ACHN (cell line): ENCODE results near the gene SMARCC2.
"Not testable (repeated sequence)": the region's sequence is repeated elsewhere in the genome, so short reads cannot be mapped to it uniquely, and the experiment has no call there.

Experiments used
- DNase-seq: peaks from one replicate; pipeline ENCODE4 v3.0.0-alpha.2; 2015
- in situ Hi-C: cut with HindIII; loops from 2 replicates; pipeline ENCODE4 v1.10.0; 2017; ENCODE audit warnings: low sequenced_read_pairs, low pct_ligation_motif_present, low pct_unique_long_range_greater_than_20kb

The SMARCC2 gene

GRCh38 chr12:56156464-56157200, 32.7 kb downstream of the SMARCC2 start:
- DNase-seq: peak; percentile 72
- in situ Hi-C loops: not testable (repeated sequence)

GRCh38 chr12:56155256-56155845, 33.9 kb downstream of the SMARCC2 start:
- no peak for DNase-seq
- in situ Hi-C loops: no loop called here

GRCh38 chr12:56154818-56155217, 34.5 kb downstream of the SMARCC2 start:
- no peak for DNase-seq
- in situ Hi-C loops: no loop called here

DNA sequence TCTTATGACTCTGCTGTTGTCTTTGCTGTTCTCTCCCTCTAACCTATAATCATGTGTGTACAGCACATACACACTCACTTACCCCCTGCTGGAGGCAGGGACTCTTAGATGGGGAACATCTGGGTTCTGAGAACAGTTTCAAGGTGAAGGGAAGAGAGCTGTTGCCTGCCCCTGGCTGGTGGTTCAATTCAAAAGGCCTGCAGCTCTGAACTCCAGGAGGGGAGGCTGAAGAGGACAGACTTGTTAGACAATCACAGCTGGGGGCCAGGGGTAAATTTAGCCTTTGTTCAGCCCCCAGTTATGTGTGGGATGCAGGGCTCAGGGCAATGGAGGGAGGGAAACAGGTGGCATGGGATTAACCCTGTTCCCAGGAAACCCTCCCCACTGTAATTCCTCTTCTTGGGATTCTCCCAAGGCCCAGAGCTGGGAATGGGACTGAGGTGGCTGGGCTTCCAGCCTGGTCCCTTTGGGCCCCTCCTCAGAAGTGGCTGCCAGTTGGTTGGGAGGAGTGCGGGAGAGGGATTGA, 35.0 kb downstream of the SMARCC2 start:
- in situ Hi-C loops: no loop called here
- DNase-seq: no peak

DNA sequence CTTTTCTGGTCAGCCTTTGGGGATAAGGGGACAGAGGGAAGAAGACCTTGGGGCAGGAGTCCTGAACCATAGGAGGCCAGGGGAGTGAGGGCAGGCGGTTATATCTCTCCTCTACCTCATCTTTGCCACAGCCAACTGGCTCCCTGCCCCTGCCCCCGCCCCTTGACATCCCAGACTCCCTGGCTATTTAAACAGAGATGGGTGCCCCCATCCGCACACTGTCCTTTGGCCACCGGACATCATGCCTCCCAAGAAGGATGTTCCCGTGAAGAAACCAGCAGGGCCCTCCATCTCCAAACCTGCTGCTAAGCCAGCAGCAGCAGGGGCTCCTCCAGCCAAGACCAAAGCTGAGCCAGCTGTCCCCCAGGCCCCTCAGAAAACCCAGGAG, 35.6 kb downstream of the SMARCC2 start:
- no peak for DNase-seq
- in situ Hi-C loops: no loop called here

DNA sequence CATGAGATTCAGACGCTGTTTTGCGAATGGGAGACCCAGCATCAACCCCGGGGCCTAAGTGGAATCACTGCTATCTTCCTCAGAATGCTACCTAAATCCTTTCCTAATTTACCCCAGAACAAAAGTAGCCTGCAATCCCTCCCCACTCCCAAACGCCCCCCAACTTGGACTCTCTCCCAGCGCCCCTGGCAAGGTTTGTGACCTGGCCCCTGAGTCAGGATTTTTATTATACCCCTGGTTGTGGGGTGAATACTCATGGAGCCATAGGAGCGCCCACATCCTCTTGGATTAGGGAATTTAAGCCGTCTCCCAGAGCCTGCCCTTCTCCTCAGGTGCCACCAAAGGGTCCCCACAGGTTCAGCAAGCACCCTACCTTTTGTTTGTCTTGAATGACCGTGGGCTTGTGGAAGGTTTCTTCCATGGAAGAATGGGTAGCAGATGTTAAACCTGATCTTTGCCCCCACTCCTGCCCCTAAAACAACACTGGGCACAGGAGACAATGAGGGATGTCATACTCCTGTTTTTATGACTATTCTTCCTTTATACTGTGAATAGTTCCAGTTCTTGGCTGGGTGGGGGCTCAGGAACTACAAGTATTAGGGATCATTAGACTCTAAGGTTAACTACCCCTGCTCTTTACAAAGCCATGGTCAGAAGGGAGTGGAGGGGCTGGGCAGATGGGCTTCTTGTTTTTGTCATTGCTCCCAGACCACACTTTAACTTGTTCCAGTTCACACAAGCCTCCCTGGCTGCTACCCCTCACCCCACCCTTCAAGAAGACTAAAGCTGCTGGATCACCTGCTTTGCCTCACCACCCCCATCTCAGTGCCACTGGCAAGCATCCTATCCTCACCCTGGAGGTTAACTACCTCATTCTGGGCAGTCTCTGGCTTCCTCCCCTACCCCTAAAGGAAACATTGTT, 36.3 kb downstream of the SMARCC2 start:
- in situ Hi-C loops: no loop called here
- no peak for DNase-seq

GRCh38 chr12:56152132-56152755, 37.0 kb downstream of the SMARCC2 start, which contains the start of gene MYL6B:
Gene MYL6B, plus strand, starts transcription at chr12:56152587. Its CDS starts 1,332 bp downstream, at chr12:56153919.
- in situ Hi-C loops: no loop called here
- DNase-seq: peak; percentile 98

DNA sequence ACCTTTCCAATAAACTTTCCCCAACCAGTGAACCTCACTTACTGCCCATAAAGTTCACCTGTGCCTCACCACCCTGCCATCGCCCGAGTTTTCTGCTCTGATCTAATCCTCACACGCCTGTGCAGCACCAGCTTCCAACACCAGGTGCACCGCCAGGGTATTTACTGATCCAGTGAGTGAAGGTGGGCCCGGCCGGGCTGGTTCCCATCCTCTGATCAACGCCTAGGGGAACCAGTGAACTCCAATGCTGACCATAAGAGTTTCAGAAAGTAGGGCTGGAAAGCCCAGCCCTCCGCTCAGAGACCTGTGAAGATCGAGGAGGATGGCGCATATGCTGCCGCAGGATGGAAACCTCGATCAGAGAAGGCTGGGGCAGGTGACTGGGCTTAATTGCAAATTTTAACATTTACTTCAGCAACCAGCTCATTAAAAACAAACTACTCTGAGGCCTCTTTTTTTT, 37.6 kb downstream of the SMARCC2 start:
- DNase-seq: peak; percentile 83
- in situ Hi-C loops: no loop called here

DNA sequence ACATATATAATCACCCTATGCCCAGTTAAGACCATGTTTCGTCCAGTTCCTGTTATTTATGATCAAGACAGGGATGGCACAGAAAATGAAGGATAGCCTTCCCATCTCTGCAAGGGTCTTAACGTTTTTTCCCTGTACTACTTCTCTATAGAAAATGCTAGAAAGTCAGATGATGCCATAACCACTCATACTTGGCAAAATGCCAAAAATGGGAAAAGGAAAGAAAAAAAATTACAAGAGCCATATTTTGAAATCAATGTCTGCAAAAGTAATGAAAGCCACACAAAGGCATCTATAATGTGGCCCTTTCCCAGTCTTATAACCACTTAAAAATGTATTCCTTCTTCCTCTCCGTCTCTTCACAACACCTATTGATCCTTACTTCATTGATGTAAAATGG, 38.7 kb downstream of the SMARCC2 start:
- in situ Hi-C loops: no loop called here
- DNase-seq: peak; percentile 42

DNA sequence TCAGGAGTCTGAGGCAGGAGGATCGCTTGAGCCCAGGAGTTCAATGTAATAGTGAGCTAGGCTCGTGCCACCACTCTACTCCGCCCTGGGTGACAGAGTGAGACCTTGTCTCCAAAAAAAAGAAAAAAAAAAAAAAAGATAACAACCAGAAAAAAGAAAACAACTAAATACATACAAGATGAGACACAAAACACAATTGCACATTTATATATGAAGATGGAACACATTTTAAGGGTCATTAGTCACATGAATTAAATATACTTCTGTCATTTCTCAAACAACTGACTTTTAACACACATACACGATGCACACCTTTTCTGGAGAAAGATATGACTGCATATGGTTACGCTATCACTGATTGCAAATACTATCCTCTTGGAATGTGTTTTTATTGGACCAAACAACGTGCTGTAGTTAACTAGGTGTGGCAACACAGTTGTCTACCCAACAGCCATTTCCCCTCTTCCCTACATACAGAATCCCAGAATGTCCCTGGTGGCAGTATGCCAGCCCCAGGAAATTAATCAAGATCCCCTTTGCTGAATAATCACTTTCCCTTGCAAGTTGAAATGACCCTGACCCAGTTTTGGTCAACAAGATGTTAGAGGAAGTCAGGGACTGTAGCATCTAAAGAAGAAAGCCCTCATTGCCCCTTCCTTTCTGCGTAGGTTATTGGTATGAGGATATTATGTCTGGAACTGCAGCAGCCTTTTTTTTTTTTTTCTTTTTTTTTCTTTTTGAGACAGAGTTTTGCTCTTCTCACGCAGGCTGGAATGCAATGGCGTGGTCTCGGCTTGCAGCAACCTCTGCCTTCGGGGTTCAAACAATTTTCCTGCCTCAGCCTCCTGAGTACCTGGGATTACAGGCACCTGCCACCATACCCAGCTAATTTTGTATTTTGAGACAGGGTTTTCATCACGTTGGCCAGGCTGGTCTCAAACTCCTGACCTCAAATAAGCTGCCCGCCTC, 42.5 kb downstream of the SMARCC2 start:
- no peak for DNase-seq
- in situ Hi-C loops: no loop called here

- no peak for DNase-seq
- in situ Hi-C loops: no loop called here
Measured at GRCh38 chr12:56145217-56145616, 44.1 kb downstream of the SMARCC2 start.

DNA sequence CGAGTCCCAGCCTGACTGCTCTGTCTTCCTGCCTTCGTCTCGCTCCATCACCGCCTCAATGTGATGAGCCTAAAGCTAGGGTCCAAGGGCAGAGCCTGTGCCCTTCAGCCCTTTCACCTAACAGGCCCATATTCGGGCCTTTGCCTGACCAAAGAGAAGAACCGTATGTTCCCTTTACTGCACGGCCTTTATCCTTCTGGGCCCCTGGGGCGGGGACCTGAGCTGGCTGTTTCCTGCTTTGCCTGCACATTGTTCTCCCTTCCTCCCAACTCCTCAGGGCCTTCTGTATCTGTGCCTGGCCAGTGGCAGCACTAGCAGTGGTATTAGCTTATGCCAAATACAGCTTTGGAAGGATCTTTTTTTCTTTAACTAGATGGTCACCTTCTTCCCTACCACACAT, 45.4 kb downstream of the SMARCC2 start:
- in situ Hi-C loops: no loop called here
- no peak for DNase-seq

GRCh38 chr12:56143217-56143616, 46.1 kb downstream of the SMARCC2 start:
- DNase-seq: no peak
- in situ Hi-C loops: no loop called here

- no peak for DNase-seq
- in situ Hi-C loops: no loop called here
Measured at GRCh38 chr12:56141946-56142784, 47.1 kb downstream of the SMARCC2 start.

DNA sequence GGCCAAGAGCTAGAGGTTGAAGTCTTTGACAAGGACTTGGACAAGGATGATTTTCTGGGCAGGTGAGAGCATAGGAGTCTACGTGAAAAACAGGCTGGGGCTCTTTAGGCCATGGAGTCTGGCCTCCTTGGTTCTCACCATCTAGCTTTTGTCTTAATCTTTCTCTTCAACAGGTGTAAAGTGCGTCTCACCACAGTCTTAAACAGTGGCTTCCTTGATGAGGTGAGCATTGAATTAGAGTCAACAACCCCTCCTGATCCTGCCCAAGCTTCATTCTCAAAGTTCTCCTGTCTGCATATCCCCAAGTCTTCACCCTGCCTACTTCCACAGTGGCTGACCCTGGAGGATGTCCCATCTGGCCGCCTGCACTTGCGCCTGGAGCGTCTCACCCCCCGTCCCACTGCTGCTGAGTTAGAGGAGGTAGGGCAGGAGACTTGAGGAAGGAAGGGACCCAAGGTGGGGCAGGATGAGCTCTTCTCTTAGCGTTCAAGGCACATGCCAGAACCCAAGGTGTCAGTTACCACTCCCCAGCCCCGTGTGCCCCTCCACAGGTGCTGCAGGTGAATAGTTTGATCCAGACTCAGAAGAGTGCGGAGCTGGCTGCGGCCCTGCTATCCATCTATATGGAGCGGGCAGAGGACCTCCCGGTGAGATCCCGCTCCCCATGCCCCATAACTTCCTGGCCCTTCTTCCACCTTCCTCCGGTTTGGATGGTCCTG, 51.3 kb downstream of the SMARCC2 start:
- in situ Hi-C loops: no loop called here
- no peak for DNase-seq

DNA sequence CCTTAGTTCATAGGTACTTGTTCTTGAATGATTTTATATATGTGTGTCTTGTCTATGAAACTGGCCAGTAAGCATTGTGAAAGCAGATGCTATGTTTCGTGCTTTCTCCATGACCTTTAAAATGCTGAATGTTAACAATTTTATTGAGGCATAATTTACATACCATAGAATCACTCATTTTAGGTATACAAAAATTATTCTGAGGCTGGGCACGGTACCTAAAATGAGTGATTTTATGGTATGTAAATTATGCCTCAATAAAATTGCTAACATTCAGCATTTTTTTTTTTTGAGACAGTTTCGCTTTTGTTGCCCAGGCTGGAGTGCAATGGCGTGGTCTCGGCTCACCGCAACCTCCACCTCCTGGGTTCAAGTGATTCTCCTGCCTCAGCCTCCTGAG, 54.4 kb downstream of the SMARCC2 start:
- no peak for DNase-seq
- in situ Hi-C loops: no loop called here
